T-helper 2 cell (primary cell): ENCODE data around the gene MOCOS.
"Not testable (repeated sequence)": the region's sequence is repeated elsewhere in the genome, so short reads cannot be mapped to it uniquely, and the experiment has no call there.

ENCODE experiments used
- DNase-seq, 5 experiments: peaks; one replicate each; pipeline versions ENCODE4 v3.0.0 to v3.0.0-alpha.2; 2012 to 2022

The MOCOS gene

DNA sequence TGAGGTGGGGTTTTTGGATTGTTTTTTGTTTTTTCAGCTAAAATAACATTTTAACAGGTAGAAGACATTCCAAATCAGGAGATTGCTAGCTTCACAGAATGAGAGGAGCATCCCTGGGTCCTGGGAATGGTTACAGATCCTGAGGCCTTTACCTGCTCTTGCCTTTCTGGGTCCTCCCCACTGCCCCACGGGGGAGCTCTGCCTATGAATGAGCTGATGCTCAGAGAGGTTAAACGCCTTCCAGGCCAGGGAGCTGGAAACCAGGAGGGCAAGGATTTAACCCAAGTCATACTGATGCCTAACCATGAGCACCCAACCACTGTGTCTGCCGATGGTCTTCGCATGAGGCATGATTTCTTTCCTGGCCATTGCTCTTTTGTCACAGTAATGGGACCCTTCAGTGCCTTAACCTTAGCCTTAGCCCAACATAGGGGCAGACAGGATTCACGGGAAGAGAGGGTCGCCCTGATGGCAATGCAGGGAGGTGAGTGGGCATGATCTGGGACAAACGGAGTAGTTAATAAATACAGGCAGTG lies 16.1 kb downstream of the MOCOS start:
- no peak for DNase-seq

GRCh38 chr18:36205166-36205565 lies 17.9 kb downstream of the MOCOS start:
- DNase-seq = no peak

DNA sequence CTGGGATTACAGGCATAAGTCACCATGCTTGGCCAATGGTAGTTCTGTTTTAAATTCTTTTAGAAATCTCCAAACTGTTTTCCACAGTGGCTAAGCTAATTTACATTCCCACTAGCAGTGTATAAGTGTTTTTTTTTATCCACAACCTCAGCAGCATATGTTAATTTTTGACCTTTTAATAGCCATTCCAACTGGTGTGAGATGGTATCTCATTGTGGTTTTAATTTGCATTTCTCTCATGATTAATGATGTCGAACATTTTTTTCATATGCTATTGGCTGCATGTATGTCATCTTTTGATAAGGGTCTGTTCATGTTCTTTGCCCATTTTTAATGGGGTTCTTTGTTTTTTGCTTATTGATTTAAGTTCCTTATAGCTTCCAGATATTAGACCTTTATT lies 20.0 kb downstream of the MOCOS start:
- DNase-seq = no peak

GRCh38 chr18:36207969-36208368 lies 20.7 kb downstream of the MOCOS start:
- DNase-seq = not testable (repeated sequence)

- no peak for DNase-seq
These were observed 24.3 kb downstream of the MOCOS start for GRCh38 chr18:36211612-36212065.

GRCh38 chr18:36212301-36213171 lies 25.2 kb downstream of the MOCOS start:
- no peak for DNase-seq

GRCh38 chr18:36214811-36215210 lies 27.5 kb downstream of the MOCOS start:
- no peak for DNase-seq

GRCh38 chr18:36215577-36215976 lies 28.3 kb downstream of the MOCOS start:
- DNase-seq = no peak

DNA sequence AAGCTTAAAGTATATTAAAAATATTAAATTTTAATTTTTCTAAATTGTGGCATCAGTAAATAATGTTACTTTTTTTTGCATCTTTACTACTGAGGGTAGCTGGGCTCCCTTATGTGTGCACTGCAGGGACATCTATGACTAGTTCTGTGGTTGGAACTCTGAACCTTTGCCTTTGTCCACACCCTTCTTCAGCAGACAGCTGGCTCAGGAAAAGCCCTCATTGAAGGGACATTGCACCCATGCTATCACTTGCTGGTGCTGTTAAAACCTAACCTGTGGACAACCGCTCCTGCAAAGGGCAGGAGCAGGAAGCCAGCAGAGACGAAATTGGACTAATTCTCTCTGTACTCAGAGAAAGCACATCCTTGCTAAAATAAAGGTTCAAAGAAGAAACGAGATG lies 30.1 kb downstream of the MOCOS start:
- DNase-seq = no peak

- no peak for DNase-seq
These were observed 41.9 kb downstream of the MOCOS start for GRCh38 chr18:36229188-36229587.

GRCh38 chr18:36240510-36240909 lies 53.2 kb downstream of the MOCOS start:
- DNase-seq = not testable (repeated sequence)

DNA sequence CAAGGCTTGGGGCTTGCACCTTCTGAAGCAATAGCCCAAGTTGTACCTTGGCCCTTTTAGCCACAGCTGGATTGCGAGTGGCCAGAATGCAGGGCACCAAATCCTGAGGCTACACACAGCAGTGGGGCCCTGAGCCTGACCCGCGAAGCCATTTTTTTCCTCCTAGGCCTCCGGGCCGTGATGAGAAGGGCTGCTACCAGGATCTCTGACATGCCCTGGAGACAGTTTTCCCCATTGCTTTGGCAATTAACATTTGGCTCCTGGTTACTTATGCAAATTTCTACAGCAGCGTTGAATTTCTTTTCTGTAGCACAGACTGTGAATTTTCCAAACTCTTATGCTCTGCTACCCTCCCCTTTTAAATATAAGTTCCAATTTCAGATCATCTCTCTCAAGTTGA lies 54.5 kb downstream of the MOCOS start:
- DNase-seq = no peak

DNA sequence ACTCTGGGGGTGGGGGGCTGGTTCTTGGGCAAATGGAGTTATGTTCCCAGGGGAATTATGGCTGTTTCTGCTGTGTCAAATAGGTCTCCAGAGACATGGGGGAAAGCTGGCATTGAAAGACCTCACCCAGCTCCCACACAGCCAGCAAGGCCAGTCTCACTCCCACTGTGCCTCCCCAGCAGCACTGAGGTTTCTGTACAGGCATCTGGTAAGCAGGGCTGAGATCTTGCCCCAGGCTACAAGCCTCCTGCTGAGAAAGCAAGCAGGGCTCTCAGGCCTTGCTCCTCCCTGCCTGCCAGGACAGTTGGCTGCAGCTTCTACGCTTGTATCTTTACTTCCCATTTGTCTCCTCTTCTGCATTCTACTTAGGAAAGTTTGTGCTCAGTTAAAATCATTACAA lies 59.7 kb downstream of the MOCOS start:
- no peak for DNase-seq

- no peak for DNase-seq
These were observed 62.1 kb downstream of the MOCOS start for GRCh38 chr18:36249392-36249791.

DNA sequence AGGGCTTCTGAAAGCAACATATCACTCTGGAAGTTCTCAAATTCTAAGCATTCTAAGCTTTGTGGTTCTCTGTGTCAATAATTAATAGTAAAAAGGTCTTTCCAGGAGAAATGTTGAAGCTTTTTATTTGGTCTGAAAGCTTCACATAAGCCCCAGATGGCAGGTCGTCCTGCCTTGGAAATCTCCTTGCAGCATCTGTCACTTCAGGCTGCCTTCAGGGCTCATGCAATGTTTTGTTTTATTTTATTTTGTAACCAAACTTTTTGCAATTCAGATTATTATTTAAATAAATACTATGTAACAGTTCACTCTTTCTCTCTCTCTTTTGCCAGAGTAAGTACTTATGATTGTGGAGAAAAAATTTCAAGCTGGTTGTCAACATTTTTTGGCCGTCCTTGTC lies 63.5 kb downstream of the MOCOS start:
- DNase-seq = no peak

DNA sequence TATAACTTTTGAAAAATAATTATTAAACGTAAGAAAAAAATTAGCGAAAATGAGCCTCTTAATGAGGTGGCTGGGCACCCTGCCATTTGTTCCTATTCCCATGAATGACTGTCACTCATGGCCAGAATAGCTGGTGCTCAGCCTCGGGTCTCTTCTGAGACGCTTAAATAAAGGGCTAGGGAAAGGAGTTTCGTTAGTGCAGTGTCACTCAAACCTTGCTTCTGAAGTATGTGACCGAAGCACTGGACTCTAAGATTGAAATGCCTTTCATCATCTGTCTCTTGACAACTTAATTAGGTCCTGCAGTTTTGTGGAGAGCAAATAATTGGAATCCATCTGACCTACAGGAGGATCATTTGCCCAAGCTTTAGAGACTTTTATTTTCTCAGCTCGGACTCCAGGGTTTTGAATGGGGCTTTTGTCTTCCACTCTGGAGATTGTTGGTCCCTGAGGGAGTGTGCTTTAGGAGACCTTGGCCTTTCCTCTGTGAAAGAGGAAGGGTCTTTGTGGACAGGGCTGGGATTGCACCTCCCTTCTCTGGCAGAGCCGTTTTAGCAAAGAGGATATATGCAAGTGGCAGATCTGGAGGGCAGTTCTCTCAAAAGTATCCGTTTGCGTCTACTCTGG lies 67.9 kb downstream of the MOCOS start:
- DNase-seq = no peak

DNA sequence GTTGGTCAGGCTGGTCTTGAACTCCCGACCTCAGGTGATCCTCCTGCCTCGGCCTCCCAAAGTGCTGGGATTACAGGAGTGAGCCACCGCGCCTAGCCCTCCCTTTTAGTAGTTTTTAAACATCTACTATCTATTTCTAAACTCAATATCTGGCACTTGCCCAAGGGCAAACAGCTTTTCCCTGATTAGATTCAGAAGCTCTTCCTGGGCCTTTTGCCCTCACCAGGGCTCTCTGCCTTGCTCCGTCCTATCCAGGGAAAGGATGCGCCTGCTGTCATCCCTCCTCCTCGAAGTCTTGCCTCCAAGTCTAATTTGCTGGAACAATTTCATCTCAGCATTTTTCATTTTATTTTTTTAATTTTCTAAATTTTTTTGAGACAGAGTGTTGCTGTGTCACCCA lies 68.8 kb downstream of the MOCOS start:
- DNase-seq = no peak

DNA sequence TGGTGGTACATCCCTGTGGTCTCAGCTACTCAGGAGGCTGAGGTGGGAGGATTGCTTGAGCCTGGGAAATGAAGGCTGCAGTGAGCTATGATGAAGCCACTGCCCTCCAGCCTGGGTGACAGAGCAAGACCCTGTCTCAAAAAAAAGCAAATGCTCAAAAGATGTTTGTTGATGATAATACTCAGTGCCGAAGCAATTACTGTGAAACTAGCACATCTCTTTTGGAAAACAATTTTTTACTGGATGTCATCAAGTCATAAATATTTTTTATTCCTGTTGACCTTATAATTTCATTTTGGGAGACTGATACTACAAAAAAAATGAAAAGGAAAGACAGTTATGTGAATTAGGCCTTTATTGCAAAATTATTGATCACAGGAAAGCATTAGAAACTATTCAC lies 75.7 kb downstream of the MOCOS start:
- DNase-seq = no peak

GRCh38 chr18:36264283-36264682 lies 77.0 kb downstream of the MOCOS start:
- DNase-seq = no peak

GRCh38 chr18:36265015-36265414 lies 77.7 kb downstream of the MOCOS start:
- no peak for DNase-seq

DNA sequence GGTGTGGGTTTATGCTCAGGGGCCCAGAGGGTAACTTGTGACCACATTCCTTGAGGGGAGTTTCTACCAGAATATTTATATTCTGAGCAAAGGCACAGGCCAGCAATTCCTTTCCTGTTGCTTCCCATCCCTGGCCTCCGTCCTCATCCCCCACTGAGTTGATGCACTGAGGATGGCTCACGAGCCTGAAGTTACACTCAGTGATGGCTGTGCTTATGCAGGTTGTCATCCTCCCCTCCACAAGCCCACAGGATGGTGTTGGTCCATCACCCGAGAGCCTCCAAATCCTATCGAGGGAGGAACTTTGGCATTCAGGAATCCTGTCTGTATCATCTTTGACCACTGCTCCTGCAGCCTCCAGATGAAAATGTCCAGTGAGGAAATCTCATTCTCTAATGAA lies 81.9 kb downstream of the MOCOS start:
- no peak for DNase-seq

GRCh38 chr18:36271153-36271552 lies 83.9 kb downstream of the MOCOS start:
- no peak for DNase-seq

DNA sequence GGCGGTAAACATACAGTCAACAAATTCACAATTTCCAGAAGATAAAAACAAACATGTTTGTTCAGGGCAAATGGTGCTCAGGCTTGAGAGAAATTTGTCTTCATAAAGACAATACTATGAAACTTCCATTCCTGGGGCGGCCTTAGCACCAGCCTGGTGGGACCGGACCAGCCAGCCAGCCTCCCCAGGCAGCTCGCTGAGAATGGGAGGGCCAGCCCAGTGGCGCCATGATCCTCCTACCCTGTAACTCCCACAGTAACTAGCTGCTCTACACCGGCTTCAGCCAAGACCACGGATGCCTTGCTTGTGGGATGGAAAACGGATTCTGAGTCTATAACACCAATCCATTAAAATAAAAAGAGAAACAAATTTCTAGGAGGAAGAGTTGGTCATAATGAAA lies 86.0 kb downstream of the MOCOS start:
- no peak for DNase-seq

- DNase-seq = no peak
These were observed 86.9 kb downstream of the MOCOS start for GRCh38 chr18:36274083-36274715.
